HUDEP-2 (cell line): Measurements from ENCODE around the gene SDHAF1.

Experiments used
- DNase-seq, 76 experiments: peaks; one replicate each; lab custom pipeline; 2025; ENCODE audit not compliant: unreplicated experiment in 76 of 76; lab: John Stamatoyannopoulos, UW

Gene SDHAF1

GRCh38 chr19:35986664-35987570, 8.1 kb upstream of the SDHAF1 start:
- DNase-seq = peak in 1 of 76 experiments; percentile 11

GRCh38 chr19:35987571-35987896, 7.5 kb upstream of the SDHAF1 start:
- DNase-seq = no peak

GRCh38 chr19:35988824-35989223, 6.2 kb upstream of the SDHAF1 start:
- DNase-seq = no peak

GRCh38 chr19:35990156-35990555, 4.8 kb upstream of the SDHAF1 start:
- DNase-seq = no peak

- DNase-seq = no peak
Observed at GRCh38 chr19:35990771-35991730, 3.9 kb upstream of the SDHAF1 start.

- no peak for DNase-seq
Observed at GRCh38 chr19:35991731-35992450, 3.1 kb upstream of the SDHAF1 start.

- DNase-seq = no peak
Observed at GRCh38 chr19:35992907-35993765, 1.9 kb upstream of the SDHAF1 start.

- peak in 27 of 76 experiments; percentile 4 to 59 (median 28) for DNase-seq
Observed at GRCh38 chr19:35993923-35994598, 927 bp upstream of the SDHAF1 start.

- DNase-seq = no peak
Observed at GRCh38 chr19:35996777-35997176, 1.8 kb downstream of the SDHAF1 start.

- no peak for DNase-seq
Observed at GRCh38 chr19:36001605-36002004, 6.6 kb downstream of the SDHAF1 start.

- no peak for DNase-seq
Observed at GRCh38 chr19:36003284-36003683, 8.3 kb downstream of the SDHAF1 start.

- no peak for DNase-seq
Observed at GRCh38 chr19:36006955-36007354, 12.0 kb downstream of the SDHAF1 start.

- no peak for DNase-seq
Observed at GRCh38 chr19:36008336-36008978, 13.5 kb downstream of the SDHAF1 start, which contains the start of gene SYNE4. SYNE4 (minus strand) TSS chr19:36008813; CDS start chr19:36008681, 132 bp downstream.

- peak in 59 of 76 experiments; percentile 3 to 79 (median 52) for DNase-seq
Observed at GRCh38 chr19:36009220-36009619, 14.2 kb downstream of the SDHAF1 start.

- no peak for DNase-seq
Observed at GRCh38 chr19:36009633-36010379, 14.8 kb downstream of the SDHAF1 start.

- no peak for DNase-seq
Observed at GRCh38 chr19:36010402-36010801, 15.4 kb downstream of the SDHAF1 start.

- DNase-seq = peak in 15 of 76 experiments; percentile 6 to 41 (median 23)
Observed at GRCh38 chr19:36013280-36014011, 18.5 kb downstream of the SDHAF1 start.
